NCI-H1930 (cell line): ENCODE results near the gene SH3BGRL2.
"Not testable (repeated sequence)": the region's sequence is repeated elsewhere in the genome, so short reads cannot be mapped to it uniquely, and the experiment has no call there.

Source experiments
- DNase-seq, 2 experiments: peaks; one replicate each; lab custom pipeline; 2025; lab: John Stamatoyannopoulos, UW

The SH3BGRL2 gene

GRCh38 chr6:79649016-79649415 lies 17.9 kb downstream of the SH3BGRL2 start:
- no peak for DNase-seq

DNA sequence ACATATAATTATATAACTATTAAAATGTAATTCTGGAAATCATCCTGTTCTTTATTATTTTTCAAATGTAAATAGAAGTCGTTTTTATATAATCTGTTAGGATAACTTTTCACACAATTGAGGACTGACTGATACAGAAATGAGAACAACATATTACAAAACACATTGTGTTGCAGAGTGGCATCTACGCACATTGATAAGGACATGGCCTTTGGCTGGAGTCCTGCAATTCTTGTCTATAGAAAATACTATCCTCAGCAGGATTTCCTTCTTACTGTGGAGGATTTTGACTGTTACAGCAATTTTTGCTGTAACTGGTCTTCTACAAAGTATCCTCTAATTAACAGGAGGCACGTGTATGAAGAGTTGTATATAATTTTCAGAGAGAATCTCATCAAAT lies 19.8 kb downstream of the SH3BGRL2 start:
- no peak for DNase-seq

DNA sequence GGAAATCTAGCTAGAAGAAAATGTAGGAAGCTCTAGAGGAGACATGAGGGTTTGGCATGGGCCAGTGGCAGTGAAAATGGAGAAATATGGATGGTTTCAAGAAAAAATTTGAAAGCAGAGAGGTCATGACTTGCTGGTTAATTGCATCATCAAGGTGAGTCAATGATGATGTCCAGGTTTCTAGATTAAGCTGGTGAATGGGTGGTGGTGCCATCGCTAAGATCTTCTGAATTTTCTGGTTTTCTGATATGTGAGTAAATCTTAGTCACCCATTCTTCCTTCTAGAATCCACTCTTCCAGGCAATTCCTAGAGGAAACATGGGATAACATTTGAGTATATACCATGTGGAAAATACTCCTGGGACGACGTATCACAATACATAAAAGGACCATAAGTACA lies 25.0 kb downstream of the SH3BGRL2 start:
- no peak for DNase-seq

- DNase-seq: no peak
Observed at GRCh38 chr6:79657238-79657637, 26.1 kb downstream of the SH3BGRL2 start.

DNA sequence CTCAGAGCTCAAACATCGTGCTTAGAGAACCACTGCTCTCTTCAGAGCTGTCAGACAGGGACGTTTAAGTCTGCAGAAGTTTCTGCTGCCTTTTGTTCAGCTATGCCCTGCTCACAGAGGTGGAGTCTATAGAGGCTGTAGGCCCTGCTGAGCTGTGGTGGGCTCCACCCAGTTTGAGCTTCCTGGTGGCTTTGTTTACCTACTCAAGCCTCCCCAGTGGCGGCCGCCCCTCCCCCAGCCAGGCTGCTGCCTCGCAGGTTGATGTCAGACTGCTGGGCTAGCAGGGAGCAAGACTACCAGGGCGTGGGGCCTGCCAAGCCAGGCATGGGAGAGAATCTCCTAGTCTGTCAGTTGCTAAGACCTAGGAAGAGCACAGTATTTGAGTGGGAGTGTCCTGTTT lies 32.5 kb downstream of the SH3BGRL2 start:
- DNase-seq: not testable (repeated sequence)

- no peak for DNase-seq
Observed at GRCh38 chr6:79665725-79666551, 34.8 kb downstream of the SH3BGRL2 start.

GRCh38 chr6:79666634-79667033 lies 35.5 kb downstream of the SH3BGRL2 start:
- DNase-seq: no peak

- DNase-seq: no peak
Observed at GRCh38 chr6:79668381-79668780, 37.3 kb downstream of the SH3BGRL2 start.

DNA sequence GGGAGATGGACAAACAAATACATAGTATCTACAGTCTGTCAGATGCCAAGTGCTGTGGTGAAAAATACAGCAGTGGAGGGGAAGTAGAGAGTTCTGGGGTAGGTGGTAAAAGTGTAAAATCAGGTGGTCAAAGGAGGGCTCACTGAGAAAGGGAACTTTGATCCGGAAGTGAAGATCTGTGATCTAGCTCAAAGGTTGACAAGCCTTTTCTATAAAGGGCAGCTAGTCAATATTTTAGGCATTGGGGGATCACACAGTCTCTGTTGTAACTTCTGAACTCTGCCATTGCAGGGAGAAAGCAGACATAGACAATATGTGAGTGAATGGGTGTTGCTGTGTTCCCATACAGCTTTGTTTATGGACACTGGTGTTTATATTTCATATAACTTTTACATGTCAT lies 38.6 kb downstream of the SH3BGRL2 start:
- DNase-seq: no peak

- no peak for DNase-seq
Observed at GRCh38 chr6:79670789-79671188, 39.7 kb downstream of the SH3BGRL2 start.

GRCh38 chr6:79671600-79672266 lies 40.6 kb downstream of the SH3BGRL2 start:
- no peak for DNase-seq

DNA sequence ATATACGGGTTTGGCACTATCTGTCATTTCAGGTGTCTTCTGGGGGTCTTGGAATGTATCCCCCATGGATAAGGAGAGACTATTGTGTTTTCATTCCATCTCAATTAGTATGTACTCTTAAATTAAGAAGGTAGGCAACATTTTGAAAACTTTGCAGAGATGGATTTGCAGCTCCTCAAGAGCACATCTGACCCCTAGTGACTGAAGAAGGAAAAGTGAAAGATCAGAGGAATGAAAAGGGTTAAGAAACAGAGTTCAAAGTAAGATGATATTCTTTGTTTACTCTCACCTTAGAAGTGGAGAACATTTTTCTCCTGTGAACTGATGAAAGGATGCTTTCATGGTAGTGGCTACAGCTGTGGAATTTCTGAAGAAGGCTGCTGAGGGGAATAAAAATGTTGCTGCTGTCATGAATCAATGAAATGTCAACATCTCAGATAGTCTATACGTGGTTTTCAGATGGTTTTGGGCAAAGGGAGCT lies 41.5 kb downstream of the SH3BGRL2 start:
- DNase-seq: no peak

GRCh38 chr6:79673947-79674346 lies 42.8 kb downstream of the SH3BGRL2 start:
- no peak for DNase-seq

DNA sequence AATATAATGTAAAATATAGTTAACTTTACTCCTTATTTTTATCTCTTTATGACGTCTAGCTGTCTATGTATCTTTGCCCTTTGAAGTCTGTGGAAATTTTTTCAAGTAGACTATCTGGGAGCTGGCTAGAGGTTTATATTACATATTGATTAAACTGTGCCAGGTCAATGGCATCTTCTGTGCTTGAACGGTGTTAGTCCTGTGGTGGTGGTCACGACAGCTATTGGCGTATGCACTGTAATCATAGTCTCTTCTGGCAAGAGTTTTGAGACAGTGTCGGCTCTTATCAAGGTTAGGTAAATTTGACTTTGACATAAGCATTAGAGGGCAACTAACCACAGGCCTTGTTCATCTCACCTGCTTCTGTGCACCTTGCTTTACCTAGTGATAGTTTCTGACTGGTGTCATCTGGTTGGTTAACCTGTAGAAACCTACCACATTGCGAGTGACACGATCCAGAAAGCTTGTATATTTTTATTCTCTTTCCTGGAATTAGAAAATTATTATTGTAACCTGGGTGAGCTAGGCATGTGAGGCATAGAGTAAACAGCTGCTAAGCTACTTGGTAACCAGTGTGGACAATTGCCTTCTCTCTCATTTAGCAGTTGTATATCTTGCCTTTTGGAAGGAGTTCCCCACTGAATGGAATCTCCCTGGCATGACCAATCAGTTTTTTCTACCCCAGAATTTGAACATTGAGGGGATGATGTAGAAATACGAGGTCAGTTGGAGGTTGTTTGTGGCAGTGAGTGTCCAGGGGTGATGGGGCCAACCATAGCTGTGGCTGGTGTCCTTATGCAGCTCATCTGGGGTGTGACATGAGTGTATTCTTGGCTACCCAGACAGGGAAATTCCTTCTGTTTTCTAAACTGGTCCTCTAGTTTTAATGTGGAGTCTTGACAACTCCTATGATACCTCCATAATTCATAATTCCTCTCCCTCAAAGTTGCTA lies 45.9 kb downstream of the SH3BGRL2 start:
- no peak for DNase-seq

DNA sequence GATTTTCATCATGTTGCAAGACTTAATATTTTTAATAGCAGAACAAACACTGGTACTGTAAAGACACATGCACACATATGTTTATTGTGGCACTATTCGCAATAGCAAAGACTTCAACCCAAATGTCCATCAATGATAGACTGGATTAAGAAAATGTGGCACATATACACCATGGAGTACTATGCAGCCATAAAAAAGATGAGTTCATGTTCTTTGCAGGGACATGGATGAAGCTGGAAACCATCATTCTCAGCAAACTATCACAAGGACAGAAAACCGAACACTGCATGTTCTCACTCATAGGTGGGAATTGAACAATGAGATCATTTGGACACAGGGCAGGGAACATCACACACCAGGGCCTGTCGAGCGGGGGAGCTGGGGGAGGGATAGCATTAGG lies 51.6 kb downstream of the SH3BGRL2 start:
- DNase-seq: not testable (repeated sequence)

GRCh38 chr6:79684876-79685275 lies 53.7 kb downstream of the SH3BGRL2 start:
- no peak for DNase-seq

GRCh38 chr6:79686707-79687309 lies 55.7 kb downstream of the SH3BGRL2 start:
- DNase-seq: no peak

DNA sequence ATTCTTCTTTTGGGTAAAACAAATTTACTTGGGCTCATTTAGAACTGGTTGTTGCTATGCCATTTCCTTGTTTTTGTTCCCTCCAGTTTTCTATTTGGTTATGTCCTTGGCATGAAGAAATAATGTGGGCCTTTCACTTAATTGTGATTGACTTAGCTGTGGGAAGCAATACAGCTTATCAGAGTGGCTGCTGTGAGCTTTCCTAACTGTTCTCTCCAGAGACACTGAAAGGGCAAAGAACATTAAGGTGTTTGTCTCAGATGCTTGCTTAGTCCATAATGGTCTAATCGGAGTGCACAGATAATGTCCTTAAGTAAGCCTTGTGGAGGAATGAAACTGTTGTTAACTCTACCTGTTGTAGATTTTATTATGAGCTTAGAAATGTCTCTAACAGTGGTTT lies 56.6 kb downstream of the SH3BGRL2 start:
- DNase-seq: peak; percentile 68 to 69

- DNase-seq: no peak
Observed at GRCh38 chr6:79694156-79694555, 63.0 kb downstream of the SH3BGRL2 start.

GRCh38 chr6:79694623-79695343 lies 63.7 kb downstream of the SH3BGRL2 start:
- DNase-seq: no peak

GRCh38 chr6:79697430-79697829 lies 66.3 kb downstream of the SH3BGRL2 start:
- DNase-seq: no peak
